GM19455 (cell line): ENCODE measurements around the gene SUCO.
A peak's percentile ranks its signal among the peaks of the same experiment; 100 is the strongest.
"Not testable (repeated sequence)": the region's sequence is repeated elsewhere in the genome, so short reads cannot be mapped to it uniquely, and the experiment has no call there.

Experiments
- ATAC-seq: cut with Tn5 transposase; IDR thresholded peaks from one replicate; pipeline ENCODE4 v1.9.1; 2021; ENCODE audit not compliant: unreplicated experiment

The SUCO gene

DNA sequence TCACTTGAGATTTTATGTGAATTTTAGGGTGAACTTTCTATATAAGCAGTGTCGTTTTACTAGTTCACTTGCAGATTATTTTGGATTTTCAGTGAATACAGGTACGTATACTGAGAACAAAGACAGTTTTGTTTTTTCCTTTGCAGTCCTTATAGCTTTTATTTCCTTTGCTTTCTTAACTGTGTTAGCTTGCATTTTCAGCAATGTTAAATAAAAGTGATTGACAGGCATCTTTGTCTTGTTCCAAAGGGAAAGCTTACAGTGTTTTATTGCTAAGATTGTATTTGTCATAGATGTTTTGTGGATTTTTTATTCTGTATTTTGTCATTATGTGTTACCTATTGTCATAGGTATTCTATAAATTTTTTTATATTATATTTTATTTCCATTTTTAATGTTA is 72.7 kb downstream of the SUCO start:
- ATAC-seq = no peak

DNA sequence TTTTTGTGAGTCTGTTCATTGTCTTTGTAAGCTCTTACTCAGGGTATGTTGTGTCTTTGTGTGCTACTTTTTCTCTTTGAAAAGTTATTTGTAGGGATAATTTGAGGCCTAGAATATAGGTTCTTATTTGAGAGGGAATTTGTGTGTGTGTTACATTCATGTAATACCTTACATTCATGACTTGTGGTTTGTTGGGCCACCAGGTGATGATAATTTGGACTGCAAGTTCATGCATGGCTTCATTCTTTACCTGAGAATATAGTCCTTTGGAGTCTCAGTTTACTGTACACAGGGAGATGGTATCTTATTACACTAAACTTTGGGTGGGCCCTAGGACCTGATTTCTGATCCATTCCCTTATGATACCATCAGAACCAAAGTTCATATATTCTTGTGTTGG is 74.2 kb downstream of the SUCO start:
- no peak for ATAC-seq

DNA sequence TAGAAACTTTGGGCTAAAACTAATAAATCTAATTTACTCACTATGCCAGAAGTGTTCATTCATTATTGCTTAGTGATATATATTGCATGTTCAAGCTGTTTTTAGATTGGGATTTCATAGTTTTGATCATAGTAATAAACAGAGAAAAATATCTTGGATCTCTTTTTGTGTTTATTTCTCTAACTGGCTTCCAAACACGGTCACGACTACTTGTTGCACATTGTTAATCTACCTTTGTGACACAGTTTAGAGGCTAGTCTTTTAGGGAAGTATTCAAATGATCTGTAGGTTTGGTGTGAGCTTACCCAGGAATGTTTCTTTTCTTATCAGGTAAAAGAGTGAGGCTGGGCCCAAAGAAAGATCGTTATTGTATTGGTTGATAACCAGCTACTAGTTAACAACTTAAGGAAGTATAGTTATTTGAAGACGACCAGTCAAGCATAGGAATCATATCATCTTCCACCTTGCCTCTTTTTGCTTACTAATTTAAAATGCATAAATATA is 75.2 kb downstream of the SUCO start:
- no peak for ATAC-seq

DNA sequence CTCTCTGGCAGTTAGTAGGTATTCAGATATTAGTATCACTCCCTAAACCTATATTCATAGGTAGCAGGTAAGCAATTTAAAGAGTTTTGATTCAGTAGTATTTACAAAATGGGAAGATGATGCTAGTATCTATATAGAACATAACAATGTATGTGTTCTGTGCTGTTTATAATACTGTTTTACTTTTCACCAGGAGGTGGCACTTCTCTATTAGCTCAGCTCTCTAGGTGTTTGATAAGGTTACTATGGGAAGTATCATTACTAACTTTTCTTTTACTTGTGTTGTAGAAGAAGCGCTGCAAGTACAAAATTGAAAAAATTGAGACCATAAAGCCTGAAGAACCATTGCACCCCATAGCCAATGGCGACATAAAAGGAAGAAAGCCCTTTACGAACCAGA is 76.6 kb downstream of the SUCO start:
- ATAC-seq = no peak

DNA sequence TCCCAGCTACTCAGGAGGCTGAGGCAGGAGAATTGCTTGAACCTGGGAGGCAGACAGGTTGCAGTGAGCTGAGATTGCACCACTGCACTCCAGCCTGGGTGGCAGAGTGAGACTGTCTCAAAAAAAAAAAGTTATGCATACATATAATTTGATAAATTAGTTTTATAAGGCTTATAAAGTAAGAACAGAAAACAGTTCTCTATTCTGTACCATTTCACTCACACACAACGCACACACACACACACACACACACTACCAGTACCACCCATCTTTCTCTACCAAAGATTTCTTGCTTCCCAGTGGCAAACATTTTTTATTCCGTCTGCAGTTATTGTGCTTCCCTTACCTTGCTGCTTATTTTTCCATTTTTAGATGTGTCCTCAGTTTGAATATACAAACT is 79.5 kb downstream of the SUCO start:
- ATAC-seq = no peak

DNA sequence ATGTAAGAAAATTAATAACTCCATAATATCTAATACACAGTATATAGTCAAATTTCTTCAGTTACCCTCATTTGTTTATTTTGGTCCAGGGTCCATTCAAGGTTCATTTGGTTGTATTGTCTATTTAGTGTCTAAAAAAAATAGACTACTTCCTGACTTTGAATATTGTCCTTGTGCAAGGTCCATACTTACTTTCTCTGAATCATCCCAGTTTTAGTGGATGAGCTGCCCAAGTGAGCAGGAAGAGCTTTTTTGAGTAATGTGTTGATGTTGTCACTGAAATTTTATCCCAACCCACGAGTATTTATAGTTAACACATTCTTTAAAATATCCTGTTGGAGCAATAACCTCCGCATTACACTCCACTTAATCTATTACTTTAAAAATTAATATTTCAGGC is 80.3 kb downstream of the SUCO start:
- no peak for ATAC-seq

DNA sequence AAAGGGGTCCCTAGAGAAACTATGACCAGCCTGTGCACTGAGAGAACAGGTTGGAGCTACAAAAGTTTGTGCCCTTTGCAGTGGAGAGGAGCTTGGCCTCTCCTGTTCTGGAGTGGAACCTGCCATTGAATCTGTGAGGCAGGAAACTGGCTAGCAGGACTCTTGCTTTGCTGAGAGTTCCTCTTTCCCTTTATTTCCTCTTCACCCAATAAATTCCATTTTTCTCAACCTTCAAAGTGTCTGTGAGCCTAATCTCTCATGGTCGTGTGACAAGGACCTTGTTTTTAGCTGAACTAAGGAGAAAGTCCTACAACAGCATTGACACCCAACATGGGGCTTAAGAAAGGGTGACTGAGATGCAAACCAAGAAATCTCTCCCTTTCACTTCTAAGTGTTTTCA is 83.2 kb downstream of the SUCO start:
- no peak for ATAC-seq

DNA sequence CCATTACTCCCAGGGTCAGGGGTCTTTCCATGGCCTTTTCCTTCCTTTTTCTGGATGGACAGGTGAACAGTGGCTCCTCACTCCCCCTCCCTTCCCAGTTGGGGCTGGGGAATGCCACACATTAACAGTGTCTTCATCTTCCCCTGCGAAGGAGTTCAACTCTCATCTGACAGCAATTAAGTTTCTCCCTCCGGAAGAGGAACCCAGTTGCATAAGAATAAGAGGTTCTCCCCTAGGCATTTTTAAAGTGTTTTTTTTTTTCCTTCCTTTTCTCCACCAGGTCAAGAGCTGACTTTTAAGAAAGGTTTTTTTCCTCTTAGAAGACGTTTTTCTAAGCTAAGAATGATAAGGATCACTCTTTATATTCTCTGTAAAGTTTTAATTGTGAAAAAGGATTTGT is 83.7 kb downstream of the SUCO start:
- no peak for ATAC-seq

DNA sequence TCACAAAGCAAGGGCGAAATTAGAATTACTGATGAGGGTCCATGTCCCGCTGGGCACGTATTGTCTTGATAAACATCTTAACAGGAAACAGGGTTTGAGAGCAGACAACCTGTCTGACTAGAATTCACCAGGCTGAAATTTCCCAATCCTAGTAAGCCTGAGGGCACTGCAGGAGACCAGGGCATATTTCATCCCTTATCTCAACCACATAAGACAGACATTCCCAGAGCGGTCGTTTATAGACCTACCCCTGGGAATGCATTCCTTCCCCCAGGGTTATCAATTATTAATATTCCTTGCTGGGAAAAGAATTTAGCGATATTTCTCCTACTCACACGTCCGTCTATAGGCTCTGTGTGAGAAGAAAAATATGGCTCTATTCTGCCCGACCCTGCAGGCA is 87.7 kb downstream of the SUCO start:
- ATAC-seq = not testable (repeated sequence)

DNA sequence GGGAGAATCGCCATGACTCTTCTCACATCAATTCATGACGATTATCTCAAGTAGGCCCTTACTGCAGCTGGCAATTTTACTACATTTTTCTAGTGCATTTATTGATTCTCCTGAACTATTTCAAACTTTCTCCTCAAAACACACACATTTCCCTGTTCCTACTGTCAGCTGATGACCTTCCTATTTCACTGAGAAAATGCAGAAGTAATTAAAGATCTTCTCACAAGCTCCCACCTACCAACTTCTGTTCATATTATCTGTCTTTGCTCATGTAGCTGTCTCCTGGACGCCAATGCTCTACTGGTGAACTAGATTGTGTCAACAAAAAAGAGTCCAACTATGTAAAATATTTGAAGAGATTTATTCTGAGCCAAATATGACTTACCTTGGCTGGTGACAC is 89.6 kb downstream of the SUCO start:
- no peak for ATAC-seq

DNA sequence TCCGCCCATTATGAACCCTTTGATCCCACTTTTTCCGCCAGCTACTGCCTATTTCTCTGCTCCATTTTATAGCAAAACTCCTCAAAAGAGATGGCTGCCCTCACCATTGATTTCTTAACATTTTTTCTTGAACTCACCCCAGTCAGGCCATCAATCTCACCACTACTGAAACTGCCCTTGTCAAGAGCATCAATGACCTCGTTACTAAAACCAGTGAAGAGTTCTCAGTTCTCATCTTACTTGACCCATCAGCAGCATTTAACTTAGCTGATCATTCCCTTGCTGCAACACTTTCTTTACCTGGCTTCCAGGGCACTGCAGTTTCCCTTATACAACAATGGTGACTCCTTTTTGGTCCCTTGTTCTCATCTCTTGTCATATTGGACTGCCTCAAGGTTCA is 90.8 kb downstream of the SUCO start:
- ATAC-seq = no peak

DNA sequence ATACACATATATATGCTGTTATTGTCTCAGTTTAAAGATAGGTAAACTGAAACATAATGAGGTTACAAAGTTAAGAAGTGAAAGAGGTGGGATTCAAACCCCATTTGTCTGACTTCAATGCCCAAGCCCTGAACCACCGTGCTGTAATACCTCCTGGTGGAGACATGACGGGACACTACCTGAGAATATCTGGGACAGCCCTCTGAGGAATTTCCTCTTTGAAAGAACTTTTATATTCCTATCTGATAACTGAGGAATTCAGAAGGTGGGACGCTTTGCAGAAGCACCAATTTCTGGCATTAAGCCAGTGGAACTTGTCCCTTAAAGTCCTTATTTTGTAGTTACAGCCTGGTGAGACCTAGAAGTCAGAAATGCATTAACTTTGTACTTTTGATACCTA is 93.9 kb downstream of the SUCO start:
- no peak for ATAC-seq

DNA sequence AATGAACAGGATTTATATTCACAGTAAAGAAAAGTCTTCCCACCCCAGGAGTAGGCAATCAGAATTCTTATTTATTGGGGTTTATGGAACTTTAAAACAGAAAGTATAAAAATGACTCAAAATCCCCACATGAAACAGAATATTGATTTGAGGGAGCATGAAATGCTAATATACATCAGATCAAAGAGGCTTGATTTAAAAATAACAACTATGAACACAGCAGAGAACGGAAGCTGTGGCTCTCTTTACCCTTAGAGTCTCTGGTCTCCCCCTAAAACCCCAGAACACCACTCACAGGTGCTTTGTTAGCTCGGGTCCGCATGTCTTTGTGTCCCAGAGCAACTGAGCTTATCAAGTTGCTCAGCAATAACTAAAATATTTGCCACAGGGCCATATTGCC is 94.8 kb downstream of the SUCO start:
- ATAC-seq = no peak

DNA sequence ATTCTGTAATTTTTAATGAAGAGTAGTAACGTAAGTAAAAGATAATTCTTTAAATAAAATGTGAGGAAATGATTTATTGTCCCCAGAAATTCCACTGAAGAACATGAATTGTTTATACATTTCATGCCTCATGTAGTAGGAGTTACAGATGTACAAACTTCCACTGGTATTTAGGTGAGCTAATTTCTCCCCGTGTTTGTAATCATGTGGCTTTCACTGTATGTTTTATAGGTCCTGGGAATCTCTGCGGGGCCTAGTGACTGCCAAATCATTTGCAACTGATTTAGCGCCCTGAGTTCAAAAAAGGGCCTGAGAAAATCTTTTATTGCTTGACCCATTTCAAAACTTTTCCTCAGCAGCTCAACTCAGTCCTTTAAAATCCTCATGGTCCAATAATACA is 95.5 kb downstream of the SUCO start:
- no peak for ATAC-seq

DNA sequence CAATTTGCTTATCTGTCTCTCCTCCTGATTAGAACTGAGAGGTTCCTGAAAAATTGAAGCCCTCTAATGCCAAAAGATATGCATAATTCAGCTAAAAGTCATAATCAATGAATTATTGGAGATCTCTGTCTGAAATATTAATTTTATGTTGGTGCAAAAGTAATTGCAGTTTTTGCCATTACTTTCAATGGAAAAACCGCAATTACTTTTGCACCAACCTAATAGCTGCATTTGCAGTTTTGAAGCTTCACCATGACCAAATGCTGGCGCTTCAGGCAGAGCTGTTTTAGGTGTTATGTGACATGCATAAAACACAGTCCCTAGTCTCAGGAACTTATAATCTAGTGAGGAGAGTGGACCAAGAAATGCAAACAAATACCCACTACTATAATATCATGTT is 96.2 kb downstream of the SUCO start:
- no peak for ATAC-seq

DNA sequence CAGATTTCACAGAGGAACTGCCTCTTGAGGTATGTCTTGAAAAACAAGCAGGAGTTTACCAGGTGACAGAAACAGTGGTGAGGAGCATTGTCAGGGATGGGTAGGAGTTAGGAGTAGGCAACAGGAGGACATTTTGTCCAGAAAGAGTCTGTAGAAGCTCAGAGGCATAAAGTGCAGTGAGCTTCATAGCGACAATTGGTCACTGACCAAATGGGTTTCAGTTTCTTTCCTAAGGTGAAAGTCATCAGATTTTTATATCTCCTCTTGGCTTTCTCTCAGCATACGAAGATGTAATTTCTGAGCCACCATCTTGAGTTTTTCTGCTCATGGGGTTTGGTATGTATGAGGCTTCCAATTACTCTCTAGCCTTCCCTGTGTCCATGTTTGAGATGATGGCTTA is 96.7 kb downstream of the SUCO start:
- ATAC-seq = no peak

DNA sequence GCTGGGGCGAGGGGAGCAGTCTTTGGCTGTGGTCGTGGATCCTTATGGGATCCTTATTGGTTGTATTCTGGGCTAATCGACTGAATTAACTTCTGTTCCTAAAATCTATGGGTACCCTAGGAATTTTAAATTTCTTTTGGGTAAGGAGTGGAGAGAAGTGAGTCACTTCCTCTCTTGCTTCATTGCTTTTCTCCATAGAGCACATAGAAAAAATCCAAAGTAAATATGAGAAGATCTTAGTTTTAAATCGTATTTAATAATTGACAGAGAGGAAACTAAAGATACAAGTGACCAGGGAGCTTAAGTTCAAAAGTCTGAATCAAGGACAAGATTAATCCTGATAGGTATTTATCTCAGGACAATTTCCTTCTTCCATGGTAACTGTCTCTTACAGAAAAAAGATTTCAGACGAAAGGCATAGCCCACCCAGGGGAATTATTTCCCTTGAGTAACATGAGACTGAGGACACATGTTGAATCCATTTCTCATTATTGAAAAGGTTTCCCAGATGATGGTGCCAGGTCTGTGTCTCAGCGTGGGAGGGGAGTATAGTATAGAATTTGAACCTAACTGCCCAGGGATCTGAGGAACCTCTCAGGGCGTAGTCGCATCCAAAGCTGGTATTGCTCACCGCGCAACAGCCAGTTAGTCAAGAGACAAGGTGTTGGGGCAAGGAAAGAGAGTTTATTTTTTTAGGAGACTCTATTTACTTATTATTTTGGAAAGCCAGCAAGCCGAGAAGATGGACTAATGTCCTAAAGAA is 97.3 kb downstream of the SUCO start:
- ATAC-seq = no peak

DNA sequence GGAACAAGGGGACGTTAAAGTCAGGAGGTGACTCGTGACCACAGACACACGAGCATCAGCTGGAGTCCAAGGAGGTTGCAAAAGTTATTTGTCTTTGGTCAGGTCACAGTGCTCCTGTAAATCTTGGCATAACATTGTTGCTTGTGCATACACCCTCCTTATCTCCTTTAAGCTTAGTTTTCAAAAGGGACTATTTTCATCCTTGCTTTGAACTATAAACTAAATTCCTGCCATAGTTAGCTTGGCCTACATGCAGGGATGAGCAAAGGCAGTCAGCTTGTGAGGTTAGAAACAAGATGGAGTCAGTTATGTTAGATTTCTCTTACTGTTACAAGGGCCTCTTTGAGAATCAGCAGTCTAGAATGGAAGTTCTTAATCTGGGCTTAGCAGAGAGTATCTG is 97.9 kb downstream of the SUCO start:
- no peak for ATAC-seq

DNA sequence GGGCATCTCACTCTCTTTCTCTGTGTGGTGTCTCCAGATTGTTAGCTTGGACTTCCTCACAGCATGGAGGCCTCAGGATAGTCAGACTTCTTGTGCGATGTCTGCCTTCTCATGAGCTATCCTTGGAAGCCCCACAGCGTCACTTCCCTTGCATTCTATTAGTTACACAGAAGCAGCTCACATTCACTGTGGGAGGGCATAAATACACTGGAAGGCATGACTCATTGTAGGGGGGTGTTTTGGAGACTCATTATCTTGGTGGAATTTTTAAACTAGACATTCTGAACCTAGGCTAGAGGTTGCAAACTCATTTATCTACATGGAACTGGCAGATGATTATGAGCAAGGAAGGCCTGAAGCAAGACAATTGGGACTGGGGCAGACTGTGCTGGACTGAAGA is 104.6 kb downstream of the SUCO start:
- no peak for ATAC-seq

DNA sequence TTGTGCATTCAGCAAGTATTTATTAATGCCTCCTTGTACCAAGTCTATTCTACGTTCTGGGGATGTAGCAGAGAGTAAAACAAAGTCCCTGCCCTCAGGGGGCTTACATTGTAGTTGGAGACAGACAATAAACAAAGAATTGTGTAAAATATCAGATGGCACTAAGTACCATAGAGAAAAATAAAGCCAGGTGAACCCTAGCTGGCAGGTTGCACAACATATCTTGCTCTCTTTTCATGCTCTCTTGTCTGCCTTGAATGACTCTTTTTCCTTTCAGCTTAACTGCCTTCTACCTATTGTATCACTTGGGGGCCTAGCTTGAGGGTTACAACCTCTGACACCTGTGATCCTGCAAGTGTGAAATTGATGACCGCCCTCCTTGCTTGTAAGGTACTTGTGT is 105.3 kb downstream of the SUCO start:
- no peak for ATAC-seq

DNA sequence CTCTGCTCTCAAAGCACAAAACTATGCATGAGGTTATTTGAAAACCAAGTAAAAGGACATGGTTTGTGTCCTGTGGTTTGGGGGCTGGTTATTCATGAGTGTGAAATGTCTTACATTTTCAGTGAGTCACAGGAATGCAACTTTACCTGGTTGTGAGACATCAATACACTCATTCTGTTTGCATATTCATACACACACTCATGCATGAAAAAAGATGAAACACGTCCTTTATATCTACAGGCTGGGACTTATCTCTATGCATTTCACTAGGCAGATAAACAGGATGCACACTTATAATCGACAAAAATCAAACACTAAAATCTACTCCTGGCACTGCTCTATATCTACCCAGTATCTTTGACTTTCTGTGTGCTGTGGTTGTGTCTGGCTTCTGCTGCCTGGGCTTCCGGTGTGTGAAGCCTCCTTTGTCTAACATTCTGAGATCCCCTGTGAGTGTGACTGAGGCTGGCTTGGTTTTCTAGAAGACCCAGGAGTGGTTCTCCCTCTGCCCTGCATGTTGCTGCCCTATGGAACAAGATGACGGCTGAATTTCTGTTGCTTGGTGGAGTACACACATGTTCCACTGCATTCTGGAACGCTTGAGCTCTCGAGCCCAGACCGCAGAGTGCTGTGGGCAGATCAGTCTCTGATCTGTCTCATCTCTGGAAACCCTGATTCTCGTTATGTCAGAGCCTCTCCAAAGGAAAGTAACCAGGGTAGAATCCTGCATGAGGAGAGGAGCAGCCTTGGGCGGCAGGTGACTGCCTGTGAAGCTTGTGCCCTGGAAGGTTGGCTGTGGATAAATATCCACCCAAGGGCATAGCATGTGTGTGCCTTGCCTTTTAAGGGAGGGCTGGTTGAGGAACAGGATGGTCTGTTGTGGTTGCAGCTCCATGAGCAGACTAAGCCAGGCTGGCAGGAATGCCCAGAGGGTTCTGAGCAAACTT is 106.2 kb downstream of the SUCO start:
- peak; percentile 79 for ATAC-seq

DNA sequence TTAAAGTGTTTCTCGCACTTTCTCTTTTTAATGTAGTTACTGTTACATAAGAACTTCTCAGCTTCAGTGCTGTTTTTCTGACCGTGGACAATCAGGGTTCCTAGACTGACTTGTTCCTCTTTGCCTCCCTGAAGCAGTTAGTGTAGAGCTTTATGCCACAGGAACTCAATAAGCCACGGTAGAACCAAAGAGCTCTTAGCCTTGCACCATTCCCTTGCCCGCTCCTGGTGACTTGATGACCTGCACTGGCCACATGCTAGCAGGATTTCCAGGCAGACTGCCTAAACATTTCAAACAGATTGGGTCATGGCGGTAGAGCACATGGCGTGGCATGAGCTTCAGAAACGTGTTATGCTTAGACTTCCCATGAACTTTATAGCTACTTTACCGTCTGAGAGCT is 107.2 kb downstream of the SUCO start:
- ATAC-seq = no peak
